Large intestine (tissue), 3 donors: ENCODE results near the gene THOC3. TPM values are rescaled to one million over a fixed set of nuclear protein-coding genes. Genes with fewer than 3 reads are reported as not detected.
"Not testable (repeated sequence)": the region's sequence is repeated elsewhere in the genome, so short reads cannot be mapped to it uniquely, and the experiment has no call there.

ENCODE experiments used
- DNase-seq, 2 donors: peaks; one replicate each; pipeline versions ENCODE4 v3.0.0 to v3.0.0-alpha.2; 2013
- H3K27ac ChIP-seq: one replicate; pipeline ENCODE4 v1.5.1; 2013; ENCODE audit warnings: low read length
- H3K27me3 ChIP-seq: 2 replicates; pipeline ENCODE4 v1.6.1; 2013; ENCODE audit warnings: low read length; ENCODE audit not compliant: control insufficient read depth, insufficient read depth
- H3K36me3 ChIP-seq: 2 replicates; pipeline ENCODE4 v1.6.1; 2013; ENCODE audit warnings: low read length; ENCODE audit not compliant: control insufficient read depth, insufficient read depth
- H3K4me1 ChIP-seq: one replicate; pipeline ENCODE4 v1.6.1; 2013; ENCODE audit warnings: low read length; ENCODE audit not compliant: control insufficient read depth, insufficient read depth
- H3K4me3 ChIP-seq: one replicate; pipeline ENCODE4 v1.5.1; 2013; ENCODE audit warnings: low read length
- H3K9me3 ChIP-seq: one replicate; pipeline ENCODE4 v1.6.1; 2013; ENCODE audit warnings: mild to moderate bottlenecking, low read depth, low read length, moderate library complexity; ENCODE audit not compliant: control insufficient read depth
- WGBS: methylation state at CpG from one replicate; pipeline ENCODE4 v1.1.5; 2013; ENCODE audit warnings: low lambda C conversion rate; ENCODE audit not compliant: insufficient coverage; 5-methylcytosine and 5-hydroxymethylcytosine counted together
- polyA plus RNA-seq: library from polyadenylated mRNA; unstranded; fragments of 120-200 nt; gene quantifications from one replicate; pipeline ENCODE4 v1.2.1, GENCODE V29; 2013

THOC3 gene
- polyA plus RNA-seq, 1 donor: 35.6 TPM

- WGBS: no CpG with 5 or more reads among the region's 10 CpGs
- H3K4me3 ChIP-seq, H3K4me1 ChIP-seq, H3K36me3 ChIP-seq, H3K27me3 ChIP-seq, DNase-seq, H3K9me3 ChIP-seq, H3K27ac ChIP-seq: not testable (repeated sequence)
Measured at GRCh38 chr5:175948329-175949108, 19.6 kb downstream of the THOC3 start.

- H3K27ac ChIP-seq, H3K4me1 ChIP-seq, DNase-seq, H3K4me3 ChIP-seq, H3K27me3 ChIP-seq, H3K36me3 ChIP-seq, H3K9me3 ChIP-seq: not testable (repeated sequence)
- WGBS: no CpG with 5 or more reads among the region's 7 CpGs
Measured at GRCh38 chr5:175943253-175943652, 24.9 kb downstream of the THOC3 start.

GRCh38 chr5:175940632-175941031 is 27.5 kb downstream of the THOC3 start:
- not testable (repeated sequence) for H3K9me3 ChIP-seq, H3K4me1 ChIP-seq, H3K4me3 ChIP-seq, H3K36me3 ChIP-seq, DNase-seq, H3K27me3 ChIP-seq, H3K27ac ChIP-seq
- no CpG with 5 or more reads among the region's 2 CpGs for WGBS

GRCh38 chr5:175938489-175938888 is 29.6 kb downstream of the THOC3 start:
- not testable (repeated sequence) for DNase-seq, H3K4me3 ChIP-seq, H3K4me1 ChIP-seq, H3K9me3 ChIP-seq, H3K36me3 ChIP-seq, H3K27ac ChIP-seq, H3K27me3 ChIP-seq
- WGBS: no CpG with 5 or more reads among the region's 1 CpG

GRCh38 chr5:175928752-175929151 is 39.4 kb downstream of the THOC3 start:
- not testable (repeated sequence) for H3K27ac ChIP-seq, H3K36me3 ChIP-seq, H3K4me3 ChIP-seq, H3K9me3 ChIP-seq, H3K4me1 ChIP-seq, DNase-seq, H3K27me3 ChIP-seq
- WGBS: no CpG with 5 or more reads among the region's 1 CpG

GRCh38 chr5:175925106-175925505 is 43.0 kb downstream of the THOC3 start:
- 93% methylated on average over 3 of the region's 4 CpGs for WGBS
- not testable (repeated sequence) for H3K36me3 ChIP-seq, H3K27me3 ChIP-seq, H3K4me1 ChIP-seq, H3K4me3 ChIP-seq, H3K27ac ChIP-seq, H3K9me3 ChIP-seq, DNase-seq

- 90% methylated on average over 3 of the region's 3 CpGs for WGBS
Measured at GRCh38 chr5:175922192-175922885, 45.8 kb downstream of the THOC3 start.

GRCh38 chr5:175921061-175921730 is 46.9 kb downstream of the THOC3 start:
- H3K9me3 ChIP-seq: no peaks in the 10 kb centered on the region
- DNase-seq: no peak
- no peaks in the 10 kb centered on the region for H3K36me3 ChIP-seq
- 100% methylated on average over 2 of the region's 9 CpGs for WGBS
- no peak overlapping the region for H3K4me3 ChIP-seq
- no peaks in the 10 kb centered on the region for H3K27me3 ChIP-seq
- H3K27ac ChIP-seq: no peak overlapping the region
- no peaks in the 10 kb centered on the region for H3K4me1 ChIP-seq

More at GRCh38 chr5:175922192-175922885, 45.8 kb downstream of the THOC3 start:
- Histone ChIP-seq H3K36me3 (no peaks in the 10 kb centered on the region), H3K4me1 (no peaks in the 10 kb centered on the region), H3K27ac (no peak overlapping the region), H3K27me3 (no peaks in the 10 kb centered on the region), H3K9me3 (no peaks in the 10 kb centered on the region), H3K4me3 (no peak overlapping the region)
- no peak for DNase-seq

- Histone ChIP-seq H3K27ac (no peak overlapping the region), H3K4me3 (no peak overlapping the region), H3K27me3 (no peaks in the 10 kb centered on the region), H3K36me3 (no peaks in the 10 kb centered on the region), H3K9me3 (no peaks in the 10 kb centered on the region), H3K4me1 (no peaks in the 10 kb centered on the region)
- 94% methylated on average over 2 of the region's 9 CpGs for WGBS
- no peak for DNase-seq
Measured at GRCh38 chr5:175920231-175920811, 47.8 kb downstream of the THOC3 start.
